NCI-H1092 (cell line): ENCODE measurements around the gene TSPYL1.
"Not testable (repeated sequence)": the region's sequence is repeated elsewhere in the genome, so short reads cannot be mapped to it uniquely, and the experiment has no call there.

Experiments used
- DNase-seq: peaks from one replicate; lab custom pipeline; 2025; lab: John Stamatoyannopoulos, UW

The TSPYL1 gene

DNA sequence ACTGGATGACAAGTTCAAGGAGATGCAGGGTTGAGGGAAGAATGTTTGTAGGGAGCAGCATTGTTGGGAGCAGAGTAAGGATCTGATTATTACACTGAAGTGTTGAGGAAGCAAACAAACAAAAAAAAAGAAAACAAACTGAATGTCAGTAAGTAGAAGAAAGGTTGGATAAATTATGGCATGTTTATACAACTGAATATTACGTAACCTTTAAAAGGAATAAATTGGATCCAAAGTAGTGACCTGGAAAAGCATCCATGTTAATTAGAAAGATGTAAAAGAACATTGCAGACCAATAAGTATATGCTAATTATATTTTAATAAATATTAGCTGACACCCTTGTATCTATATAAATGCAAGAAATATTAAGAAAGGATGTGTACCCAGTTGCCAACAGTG is 12.8 kb upstream of the TSPYL1 start:
- DNase-seq, result no peak

- no peak for DNase-seq
These were observed 12.1 kb upstream of the TSPYL1 start for GRCh38 chr6:116291701-116292396.

DNA sequence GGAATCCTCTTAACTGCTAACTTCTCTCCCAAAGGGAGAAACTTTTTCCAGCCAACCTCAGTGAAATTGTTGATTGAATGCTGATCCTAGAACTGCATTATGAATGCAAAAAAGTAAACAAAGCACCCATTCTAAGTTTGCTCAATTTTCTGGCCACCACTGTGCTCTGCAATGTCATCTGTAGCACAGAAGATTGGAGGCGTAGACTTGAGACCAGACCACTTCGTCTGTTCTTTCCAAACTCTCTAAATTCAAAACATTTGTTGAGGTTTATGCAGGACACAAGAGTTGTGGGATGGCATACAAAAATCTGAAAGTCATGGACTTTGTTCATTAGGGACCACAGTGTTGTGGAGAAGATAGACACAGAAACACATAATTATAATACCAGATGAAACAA is 11.1 kb upstream of the TSPYL1 start:
- no peak for DNase-seq

DNA sequence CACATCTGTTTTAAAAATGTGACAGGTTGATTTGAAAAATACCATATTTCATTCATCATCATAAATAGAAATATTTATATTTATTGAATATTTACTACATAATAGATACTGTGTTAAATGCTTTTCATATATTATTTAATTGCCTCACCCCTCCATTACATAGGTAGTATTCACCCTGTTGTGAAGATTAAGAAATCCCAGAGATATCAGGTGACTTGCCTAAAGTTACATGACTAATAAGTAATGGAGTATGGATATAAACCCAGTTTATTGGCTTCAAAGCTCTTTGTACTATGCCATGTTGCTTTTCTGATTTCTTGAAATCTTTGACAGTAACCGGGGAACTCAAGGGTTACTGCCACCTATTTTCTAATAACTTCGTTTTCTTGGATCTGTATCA is 10.1 kb upstream of the TSPYL1 start:
- DNase-seq, result no peak

DNA sequence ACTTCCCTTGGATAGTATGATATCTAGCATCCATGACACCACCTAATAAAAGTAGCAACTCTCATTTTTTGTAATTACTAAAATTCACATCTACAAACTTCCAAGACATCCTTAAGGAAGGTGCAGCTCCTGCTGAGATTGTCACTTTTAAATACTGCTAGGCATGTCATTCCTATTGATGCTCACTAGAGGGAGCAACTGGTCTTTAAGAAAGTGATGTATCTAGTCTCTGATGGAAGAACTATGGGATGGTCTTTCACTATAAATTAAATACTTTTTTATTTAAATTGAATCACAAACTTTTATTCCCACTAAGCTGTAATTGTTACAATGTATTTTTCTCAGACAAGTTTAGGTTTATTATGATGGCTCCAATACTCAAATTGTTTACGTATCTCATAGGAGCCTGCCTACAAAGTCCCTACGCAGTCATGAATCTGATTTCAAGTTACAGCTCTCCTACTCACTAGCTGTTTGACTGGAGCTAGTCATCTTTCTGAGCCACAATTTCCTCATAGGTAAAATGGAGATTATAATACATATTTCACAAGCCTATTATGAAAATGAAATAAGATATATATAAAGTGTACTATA is 8.1 kb upstream of the TSPYL1 start:
- DNase-seq, result no peak

DNA sequence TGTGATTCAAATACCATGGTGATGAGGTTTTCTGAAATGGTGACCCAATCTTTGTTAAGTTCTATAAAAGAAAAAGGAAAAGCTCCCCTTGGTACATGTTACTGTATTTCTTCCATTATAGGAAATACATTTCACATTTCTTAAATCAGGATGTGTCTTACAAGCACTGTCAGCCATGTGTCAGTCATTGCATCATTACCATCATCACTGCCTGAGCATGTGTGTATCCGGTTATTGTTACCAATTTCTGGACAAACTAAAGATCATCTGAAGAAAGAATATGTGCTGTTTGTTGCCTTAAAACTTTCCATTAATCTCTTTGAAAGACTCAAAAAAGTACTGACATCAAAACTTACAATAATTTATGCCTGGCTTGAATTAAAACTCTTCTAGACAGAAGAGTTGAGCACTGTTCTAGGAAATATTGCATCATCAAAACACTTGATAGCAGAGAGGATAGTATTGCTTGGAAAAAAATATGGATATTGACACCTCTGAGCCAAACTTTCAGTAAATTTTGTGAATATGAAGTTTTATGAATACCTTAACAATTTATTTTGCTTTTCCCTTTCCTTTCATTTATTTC is 7.1 kb upstream of the TSPYL1 start:
- DNase-seq, result no peak

DNA sequence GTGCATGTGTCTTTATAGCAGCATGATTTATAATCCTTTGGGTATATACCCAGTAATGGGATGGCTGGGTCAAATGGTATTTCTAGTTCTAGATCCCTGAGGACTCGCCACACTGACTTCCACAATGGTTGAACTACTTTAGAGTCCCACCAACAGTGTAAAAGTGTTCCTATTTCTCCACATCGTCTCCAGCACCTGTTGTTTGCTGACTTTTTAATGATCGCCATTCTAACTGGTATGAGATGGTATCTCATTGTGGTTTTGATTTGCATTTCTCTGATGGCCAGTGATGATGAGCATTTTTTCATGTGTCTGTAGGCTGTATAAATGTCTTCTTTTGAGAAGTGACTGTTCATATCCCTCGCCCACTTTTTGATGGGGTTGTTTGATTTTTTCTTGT is 5.3 kb upstream of the TSPYL1 start:
- DNase-seq, result not testable (repeated sequence)

DNA sequence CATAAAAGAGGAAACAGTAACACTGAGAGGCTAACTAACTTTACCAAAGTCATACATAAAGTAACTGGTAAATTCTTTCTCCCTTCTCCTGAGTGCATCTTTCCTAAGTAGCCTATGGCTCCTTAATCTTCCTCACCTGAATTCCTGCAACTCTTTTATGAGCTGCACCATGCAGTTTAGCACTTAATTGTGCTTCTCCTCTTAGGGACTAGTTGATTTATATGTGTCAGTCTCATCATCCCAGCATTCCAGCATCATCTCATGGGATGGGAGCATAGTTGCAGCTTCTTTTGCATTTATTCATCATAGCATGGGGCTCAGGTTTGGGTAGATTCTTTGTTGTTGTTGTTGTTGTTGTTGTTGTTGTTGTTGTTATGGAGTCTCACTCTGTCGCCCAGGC is 3.5 kb upstream of the TSPYL1 start:
- DNase-seq, result no peak

GRCh38 chr6:116282698-116283097 is 3.0 kb upstream of the TSPYL1 start:
- no peak for DNase-seq

- no peak for DNase-seq
These were observed 1.2 kb upstream of the TSPYL1 start for GRCh38 chr6:116280933-116281316.

GRCh38 chr6:116280161-116280932 is 617 bp upstream of the TSPYL1 start:
- DNase-seq, result no peak

- DNase-seq, result no peak
These were observed 887 bp downstream of the TSPYL1 start for GRCh38 chr6:116278854-116279231.

DNA sequence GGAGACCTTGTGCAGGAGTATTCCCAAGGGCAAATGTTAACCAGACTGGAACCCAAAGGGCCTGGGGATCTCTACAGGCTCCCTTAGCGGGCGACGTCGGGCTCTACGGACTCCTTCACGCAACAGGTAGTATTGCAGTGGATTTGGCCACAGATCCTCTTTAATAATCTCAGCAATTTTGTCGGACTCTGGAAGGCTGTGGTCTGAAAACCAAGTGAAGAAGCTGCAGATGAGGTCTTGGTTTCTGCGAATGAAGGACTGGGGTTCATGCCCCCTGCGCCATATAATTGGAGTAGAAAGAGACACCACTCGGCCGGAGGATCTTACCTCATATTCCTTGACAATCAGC is 1.3 kb downstream of the TSPYL1 start:
- DNase-seq, result no peak

- DNase-seq, result no peak
These were observed 2.6 kb downstream of the TSPYL1 start for GRCh38 chr6:116277124-116277523.

DNA sequence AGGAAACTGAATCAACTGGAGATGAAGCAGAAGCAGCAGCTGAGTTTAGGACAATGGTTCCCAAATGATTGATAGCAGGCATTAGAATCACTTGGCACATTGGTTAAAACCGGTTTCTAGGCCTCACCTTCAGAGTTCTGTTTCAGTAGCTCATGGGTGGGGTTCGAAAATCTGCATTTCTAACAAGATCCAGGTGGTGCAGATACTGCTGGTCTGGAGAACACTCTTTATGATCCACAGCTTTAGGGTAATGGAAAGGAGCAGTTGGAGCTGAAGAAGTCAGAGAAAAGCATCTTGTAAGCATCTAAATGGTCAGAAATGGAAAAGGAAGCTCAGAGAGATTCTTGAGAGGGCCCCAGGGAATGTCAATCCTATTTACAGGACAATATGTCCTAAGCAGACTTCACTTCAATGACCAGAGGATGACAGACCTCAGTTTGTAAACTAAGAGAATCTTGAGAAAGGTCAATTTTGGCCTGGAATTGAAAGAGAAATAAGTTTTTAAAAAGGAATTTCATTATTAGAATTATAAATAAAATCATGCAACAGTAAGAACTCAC is 8.5 kb downstream of the TSPYL1 start:
- DNase-seq, result no peak

- DNase-seq, result peak; percentile 15
These were observed 11.0 kb downstream of the TSPYL1 start for GRCh38 chr6:116268589-116269293.

GRCh38 chr6:116267836-116268588 is 11.7 kb downstream of the TSPYL1 start:
- DNase-seq, result no peak

- no peak for DNase-seq
These were observed 12.9 kb downstream of the TSPYL1 start for GRCh38 chr6:116266803-116267202.

- no peak for DNase-seq
These were observed 14.5 kb downstream of the TSPYL1 start for GRCh38 chr6:116265041-116265829.

DNA sequence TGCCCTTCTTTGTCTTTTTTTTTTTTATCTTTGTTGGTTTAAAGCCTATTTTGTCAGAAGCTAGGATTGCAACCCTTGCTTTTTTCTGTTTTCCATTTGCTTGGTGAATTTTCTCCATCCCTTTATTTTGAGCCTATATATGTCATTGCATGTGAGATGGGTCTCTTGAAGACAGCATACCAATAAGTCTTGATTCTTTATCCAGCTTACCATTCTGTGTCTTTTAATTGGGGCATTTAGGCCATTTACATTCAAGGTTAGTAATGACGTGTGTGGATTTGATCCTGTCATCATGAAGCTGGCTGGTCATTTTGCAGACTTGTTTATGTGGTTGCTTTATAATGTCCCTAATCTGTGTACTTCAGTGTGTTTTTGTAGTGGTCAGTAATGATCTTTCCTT is 16.4 kb downstream of the TSPYL1 start:
- no peak for DNase-seq

- no peak for DNase-seq
These were observed 21.2 kb downstream of the TSPYL1 start for GRCh38 chr6:116258520-116258919.
